ENCODE measurements around the gene NFATC2.
A peak's percentile ranks its signal among the peaks of the same experiment; 100 is the strongest.

- TF ChIP-seq EZH2phosphoT487 (IDR thresholded peaks at IDR 0.05; ENCODE audit: borderline replicate concordance, low read length): no peak
- TF ChIP-seq, protein P1, sequence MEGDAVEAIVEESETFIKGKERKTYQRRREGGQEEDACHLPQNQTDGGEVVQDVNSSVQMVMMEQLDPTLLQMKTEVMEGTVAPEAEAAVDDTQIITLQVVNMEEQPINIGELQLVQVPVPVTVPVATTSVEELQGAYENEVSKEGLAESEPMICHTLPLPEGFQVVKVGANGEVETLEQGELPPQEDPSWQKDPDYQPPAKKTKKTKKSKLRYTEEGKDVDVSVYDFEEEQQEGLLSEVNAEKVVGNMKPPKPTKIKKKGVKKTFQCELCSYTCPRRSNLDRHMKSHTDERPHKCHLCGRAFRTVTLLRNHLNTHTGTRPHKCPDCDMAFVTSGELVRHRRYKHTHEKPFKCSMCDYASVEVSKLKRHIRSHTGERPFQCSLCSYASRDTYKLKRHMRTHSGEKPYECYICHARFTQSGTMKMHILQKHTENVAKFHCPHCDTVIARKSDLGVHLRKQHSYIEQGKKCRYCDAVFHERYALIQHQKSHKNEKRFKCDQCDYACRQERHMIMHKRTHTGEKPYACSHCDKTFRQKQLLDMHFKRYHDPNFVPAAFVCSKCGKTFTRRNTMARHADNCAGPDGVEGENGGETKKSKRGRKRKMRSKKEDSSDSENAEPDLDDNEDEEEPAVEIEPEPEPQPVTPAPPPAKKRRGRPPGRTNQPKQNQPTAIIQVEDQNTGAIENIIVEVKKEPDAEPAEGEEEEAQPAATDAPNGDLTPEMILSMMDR (IDR thresholded peaks at IDR 0.05; ENCODE audit: low read depth, low read length, poor library complexity, severe bottlenecking): peak; percentile 9
Measured at GRCh38 chr20:51380401-51381385, 161.8 kb downstream of the NFATC2 start.

Data from DOHH2 (cell line).